Neural cell (in vitro differentiated cells): ENCODE measurements around the gene LMO7.

Experiments used
- EP300 ChIP-seq: fragments of 450-650 bp; conservative IDR thresholded peaks from 2 replicates; pipeline ENCODE4 v1.6.1; 2014; ENCODE audit warnings: antibody characterized with exemption, mild to moderate bottlenecking, moderate library complexity; ENCODE audit not compliant: poor library complexity, severe bottlenecking
- EZH2 ChIP-seq: fragments of 200-600, 300-800 bp; shearing (Covaris generic), sonication (generic); IDR thresholded peaks from 2 replicates; pipeline ENCODE4 v1.6.1; 2014; ENCODE audit warnings: antibody characterized with exemption, low read length, borderline replicate concordance, mild to moderate bottlenecking; ENCODE audit not compliant: insufficient read depth, poor library complexity, severe bottlenecking
- POLR2AphosphoS5 ChIP-seq: IDR thresholded peaks from 2 replicates; pipeline ENCODE4 v1.6.1; 2012
- SMC3 ChIP-seq: fragments of 450-650 bp; conservative IDR thresholded peaks from 2 replicates; pipeline ENCODE4 v1.6.1; 2014; ENCODE audit warnings: antibody characterized with exemption, mild to moderate bottlenecking, moderate library complexity; ENCODE audit not compliant: poor library complexity
- TAF1 ChIP-seq: IDR thresholded peaks from 2 replicates; pipeline ENCODE4 v1.6.1; 2012; ENCODE audit warnings: low read depth
- TF ChIP-seq, protein P1 (sequence below): fragments of 450-650 bp; IDR thresholded peaks from 2 replicates; pipeline ENCODE4 v1.5.1; 2014; ENCODE audit warnings: antibody characterized with exemption, mild to moderate bottlenecking, moderate library complexity; ENCODE audit not compliant: poor library complexity, severe bottlenecking
- TF ChIP-seq, protein P2 (sequence below): IDR thresholded peaks from 2 replicates; pipeline ENCODE4 v1.6.1; 2012; ENCODE audit warnings: borderline replicate concordance

DNA sequence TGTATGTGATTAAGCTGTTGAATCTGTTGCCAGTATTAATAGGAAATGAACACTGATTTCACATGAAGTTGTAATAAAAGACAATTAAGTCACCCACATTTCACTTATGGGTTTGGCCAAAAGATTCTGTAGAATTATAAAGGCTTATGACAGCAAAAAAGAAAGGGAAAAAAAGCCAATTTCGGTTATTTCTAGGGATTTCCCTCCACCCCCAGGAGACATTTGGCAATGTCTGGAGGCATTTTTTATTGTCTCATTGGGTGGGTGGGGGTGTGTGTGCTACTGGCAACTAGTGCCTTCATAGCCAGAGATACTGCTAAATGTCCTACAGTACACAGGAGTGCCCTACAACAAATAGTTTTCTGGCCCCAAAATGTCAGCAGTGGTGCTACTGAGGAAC lies 175.7 kb downstream of the LMO7 start:
- TF ChIP-seq, protein P1, sequence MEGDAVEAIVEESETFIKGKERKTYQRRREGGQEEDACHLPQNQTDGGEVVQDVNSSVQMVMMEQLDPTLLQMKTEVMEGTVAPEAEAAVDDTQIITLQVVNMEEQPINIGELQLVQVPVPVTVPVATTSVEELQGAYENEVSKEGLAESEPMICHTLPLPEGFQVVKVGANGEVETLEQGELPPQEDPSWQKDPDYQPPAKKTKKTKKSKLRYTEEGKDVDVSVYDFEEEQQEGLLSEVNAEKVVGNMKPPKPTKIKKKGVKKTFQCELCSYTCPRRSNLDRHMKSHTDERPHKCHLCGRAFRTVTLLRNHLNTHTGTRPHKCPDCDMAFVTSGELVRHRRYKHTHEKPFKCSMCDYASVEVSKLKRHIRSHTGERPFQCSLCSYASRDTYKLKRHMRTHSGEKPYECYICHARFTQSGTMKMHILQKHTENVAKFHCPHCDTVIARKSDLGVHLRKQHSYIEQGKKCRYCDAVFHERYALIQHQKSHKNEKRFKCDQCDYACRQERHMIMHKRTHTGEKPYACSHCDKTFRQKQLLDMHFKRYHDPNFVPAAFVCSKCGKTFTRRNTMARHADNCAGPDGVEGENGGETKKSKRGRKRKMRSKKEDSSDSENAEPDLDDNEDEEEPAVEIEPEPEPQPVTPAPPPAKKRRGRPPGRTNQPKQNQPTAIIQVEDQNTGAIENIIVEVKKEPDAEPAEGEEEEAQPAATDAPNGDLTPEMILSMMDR, result no peak
- TF ChIP-seq EZH2 (no peak), SMC3 (no peak), EP300 (no peak), POLR2AphosphoS5 (no peak), TAF1 (no peak)
- TF ChIP-seq, protein P2, sequence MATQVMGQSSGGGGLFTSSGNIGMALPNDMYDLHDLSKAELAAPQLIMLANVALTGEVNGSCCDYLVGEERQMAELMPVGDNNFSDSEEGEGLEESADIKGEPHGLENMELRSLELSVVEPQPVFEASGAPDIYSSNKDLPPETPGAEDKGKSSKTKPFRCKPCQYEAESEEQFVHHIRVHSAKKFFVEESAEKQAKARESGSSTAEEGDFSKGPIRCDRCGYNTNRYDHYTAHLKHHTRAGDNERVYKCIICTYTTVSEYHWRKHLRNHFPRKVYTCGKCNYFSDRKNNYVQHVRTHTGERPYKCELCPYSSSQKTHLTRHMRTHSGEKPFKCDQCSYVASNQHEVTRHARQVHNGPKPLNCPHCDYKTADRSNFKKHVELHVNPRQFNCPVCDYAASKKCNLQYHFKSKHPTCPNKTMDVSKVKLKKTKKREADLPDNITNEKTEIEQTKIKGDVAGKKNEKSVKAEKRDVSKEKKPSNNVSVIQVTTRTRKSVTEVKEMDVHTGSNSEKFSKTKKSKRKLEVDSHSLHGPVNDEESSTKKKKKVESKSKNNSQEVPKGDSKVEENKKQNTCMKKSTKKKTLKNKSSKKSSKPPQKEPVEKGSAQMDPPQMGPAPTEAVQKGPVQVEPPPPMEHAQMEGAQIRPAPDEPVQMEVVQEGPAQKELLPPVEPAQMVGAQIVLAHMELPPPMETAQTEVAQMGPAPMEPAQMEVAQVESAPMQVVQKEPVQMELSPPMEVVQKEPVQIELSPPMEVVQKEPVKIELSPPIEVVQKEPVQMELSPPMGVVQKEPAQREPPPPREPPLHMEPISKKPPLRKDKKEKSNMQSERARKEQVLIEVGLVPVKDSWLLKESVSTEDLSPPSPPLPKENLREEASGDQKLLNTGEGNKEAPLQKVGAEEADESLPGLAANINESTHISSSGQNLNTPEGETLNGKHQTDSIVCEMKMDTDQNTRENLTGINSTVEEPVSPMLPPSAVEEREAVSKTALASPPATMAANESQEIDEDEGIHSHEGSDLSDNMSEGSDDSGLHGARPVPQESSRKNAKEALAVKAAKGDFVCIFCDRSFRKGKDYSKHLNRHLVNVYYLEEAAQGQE, result no peak
